NCI-H1694 treated with DMSO at 0.1 percent for 48 hours (cell line): ENCODE results near the gene LAMA4.

Source experiments
- DNase-seq: peaks from one replicate; lab custom pipeline; 2025; lab: John Stamatoyannopoulos, UW

LAMA4 gene

DNA sequence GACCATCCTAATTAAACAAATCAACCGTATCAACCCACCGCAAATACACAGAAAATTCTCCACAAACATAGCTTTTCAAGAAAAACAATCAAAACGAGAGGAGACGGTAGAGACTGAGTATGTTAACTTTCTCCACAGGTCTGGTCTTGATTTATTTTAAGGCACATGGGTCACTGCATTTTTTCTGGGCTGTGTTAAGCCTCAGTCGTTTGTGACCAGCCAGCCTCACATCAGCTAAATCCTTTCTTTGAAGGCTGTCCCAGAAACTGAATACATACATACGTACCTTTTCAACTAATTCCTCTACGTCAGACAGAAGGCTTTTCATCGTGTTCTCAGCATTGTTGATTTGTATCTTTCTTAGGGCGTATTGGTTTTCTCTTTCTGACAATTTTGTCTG is 69.4 kb downstream of the LAMA4 start:
- DNase-seq, result no peak

DNA sequence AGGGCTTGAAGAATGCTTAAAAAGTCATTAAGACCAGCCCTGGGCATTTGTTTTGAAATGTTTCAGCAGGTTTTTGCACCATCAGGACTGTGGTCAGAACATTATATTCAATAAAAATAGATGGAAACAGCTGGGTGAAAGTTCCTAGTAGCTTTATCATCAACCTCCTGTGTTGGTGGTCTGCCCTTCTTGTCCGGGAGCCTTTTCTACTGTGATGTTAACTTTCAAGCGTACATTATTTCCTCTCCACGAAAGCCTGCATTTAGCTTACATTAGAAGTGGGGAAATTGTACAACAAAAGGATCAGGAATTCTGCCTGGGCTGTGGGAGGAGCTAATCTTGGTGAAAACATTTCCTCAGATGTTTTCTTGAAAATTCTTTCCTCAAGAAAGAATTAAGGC is 71.1 kb downstream of the LAMA4 start:
- DNase-seq, result no peak

DNA sequence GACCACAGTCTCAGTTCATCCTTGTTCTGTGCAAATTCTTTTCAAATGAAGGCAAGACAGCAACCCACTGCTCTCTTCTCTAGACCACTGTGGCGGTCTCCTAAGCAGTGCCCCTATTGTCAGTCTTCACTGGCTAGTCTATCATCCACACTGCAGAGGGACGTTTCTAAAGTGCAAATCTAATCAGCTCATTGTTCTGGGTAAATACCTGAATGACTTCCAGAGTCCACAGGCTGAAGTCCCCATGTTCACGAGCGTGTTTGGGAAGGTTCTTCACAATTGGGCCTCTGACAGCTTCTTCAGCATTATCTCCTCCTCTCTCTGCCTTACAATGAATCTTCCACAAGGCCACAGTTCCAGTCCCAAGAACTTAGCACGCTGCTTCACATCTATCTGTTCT is 73.2 kb downstream of the LAMA4 start:
- DNase-seq, result no peak

DNA sequence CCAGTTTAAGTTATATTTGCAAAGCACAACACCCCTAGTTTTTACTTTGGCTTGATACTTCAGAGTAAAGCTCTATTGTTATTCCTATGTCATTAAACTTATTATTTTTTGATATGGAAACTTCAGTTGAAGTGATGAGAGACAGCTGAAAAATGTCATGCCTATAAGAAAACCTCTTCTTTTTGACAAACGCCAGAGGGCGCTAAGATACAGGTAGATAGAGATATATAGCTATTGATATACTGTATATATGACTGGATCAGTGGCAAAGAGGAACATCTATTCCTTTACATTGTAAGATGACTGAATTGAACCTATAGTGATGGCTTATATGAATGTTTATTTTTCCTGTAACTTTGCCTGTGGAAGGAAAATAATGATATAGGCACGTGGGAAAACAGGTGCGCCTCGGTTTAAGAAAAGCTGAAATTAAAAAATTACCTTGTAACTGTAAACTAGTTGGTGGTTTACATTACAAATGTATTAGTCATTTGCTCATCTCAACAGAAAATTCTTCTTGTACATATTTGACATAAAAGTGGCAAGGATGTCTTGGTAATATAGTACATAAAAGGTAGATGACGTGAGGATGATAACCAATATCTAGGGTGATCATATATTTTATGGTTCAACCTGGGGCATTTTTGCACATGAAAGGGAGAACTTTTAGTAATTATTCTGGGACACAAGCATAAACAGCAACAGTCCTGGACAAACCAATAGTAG is 74.1 kb downstream of the LAMA4 start:
- peak; percentile 78 for DNase-seq

DNA sequence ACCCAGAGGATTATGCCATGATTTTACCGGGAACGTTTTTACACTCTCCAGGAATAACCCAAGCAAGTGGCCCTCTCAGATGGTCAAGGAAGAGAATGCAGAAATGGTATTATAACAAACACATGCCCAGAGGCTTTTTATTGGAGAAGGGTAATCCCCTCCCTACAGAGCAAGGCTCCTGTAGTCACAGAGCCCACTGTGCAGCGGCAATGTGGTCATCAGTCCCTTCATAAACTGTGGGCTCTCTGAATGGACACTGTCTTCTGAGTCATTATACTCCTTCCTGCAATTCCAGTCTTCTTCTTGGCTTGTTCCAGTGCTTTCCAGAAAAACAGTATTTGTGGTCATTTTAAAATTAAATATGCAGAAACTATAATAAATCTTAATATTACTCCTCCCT is 74.7 kb downstream of the LAMA4 start:
- DNase-seq, result no peak

DNA sequence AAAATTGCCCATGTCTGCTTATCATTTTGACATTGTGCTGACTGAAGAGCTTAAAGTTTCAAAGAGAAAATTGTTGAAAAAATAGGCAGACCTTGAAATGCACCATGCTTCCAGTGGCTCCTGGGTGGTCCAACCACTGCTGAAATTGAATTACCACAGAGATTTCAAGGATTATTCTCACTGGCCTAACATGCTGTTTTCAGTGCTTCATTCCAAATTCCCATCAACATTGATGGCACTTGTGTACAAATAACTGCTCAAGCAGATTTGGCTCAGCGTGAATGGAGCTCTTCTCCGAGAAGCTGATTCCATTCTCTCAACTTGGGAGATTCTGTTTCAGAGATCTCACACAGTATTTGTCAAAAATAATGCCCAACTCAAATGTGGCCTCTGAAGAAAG is 75.5 kb downstream of the LAMA4 start:
- no peak for DNase-seq

DNA sequence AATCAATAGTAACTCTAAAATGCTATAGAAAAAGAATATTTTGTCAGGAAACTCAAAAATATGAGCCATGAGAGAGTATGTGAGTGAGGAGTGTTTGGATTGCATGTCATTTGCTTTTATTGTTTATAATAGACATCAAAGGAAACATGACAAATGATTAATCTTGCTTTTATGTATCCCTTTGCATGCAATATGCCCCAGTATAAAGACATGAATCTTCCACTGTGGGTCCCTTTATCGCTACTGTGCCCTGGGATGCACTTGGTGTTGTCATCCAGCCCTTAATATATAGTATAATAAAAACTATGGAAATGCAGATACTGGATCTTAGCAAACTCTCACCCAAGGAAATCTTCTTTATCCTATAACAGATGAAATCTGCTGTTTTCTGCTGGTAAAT is 77.3 kb downstream of the LAMA4 start:
- DNase-seq, result no peak

DNA sequence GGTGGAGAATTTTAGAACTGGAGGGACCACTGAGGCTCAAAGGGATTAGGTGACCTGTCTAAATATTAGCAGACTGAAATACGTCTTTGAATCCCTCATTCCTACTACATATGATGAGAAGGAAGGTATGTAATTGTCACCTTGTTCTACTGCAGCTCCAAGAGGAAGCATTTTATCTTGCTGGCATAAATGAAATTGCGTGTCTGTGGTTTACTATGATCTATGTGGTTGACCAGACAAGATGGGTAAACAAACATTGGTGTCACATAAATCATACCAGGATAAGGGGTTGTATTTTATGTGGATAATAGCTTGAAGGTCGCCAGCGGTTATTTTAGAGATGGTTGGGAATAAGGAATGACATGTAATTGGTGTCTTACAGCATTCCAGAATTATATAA is 78.2 kb downstream of the LAMA4 start:
- DNase-seq, result no peak

DNA sequence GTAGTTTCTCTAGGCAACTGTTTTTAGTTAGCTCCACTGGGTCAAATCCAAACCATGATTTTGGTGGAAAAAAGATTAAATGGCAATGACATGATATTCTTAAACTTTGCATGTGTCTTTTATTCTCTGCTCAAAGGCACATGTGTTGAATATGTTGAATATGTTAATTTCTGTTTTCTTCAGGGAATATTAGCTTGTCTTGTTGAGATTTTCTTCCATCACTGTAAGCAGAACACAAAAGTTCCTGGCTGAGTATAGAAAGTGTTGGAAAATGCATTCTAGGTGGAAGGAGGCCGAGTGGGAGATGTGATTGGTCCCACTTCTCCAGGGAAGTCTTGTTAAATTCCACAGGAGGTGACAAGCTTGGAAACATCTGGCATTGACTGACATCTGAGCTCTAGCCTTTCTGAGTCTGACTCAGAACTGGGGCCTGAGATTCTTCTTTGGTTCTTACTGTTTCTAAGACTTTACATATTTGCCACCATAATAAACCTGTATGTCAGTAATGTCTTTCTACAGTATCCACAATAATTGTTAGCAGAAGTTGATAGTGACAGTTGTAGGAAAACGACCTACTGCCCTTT is 81.1 kb downstream of the LAMA4 start:
- DNase-seq, result no peak

DNA sequence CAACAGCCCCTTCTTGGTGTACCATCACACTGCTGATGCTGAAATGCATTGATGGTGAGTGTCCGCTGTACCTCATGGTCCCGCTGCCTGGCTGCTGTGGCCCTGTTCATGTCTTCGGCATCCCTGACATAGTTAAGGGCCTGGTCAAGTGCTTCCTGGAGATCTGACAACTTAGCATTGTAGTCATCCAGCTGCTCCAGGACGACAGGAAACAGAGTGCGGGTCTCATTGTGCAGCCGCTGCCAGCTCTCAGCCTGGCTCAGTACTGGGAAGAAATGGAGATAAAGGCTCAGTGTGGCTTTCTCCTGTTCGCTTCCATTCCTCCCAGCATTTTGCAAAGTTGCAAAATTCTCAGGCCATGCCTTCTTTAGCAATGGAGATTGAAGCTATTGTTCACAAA is 81.8 kb downstream of the LAMA4 start:
- DNase-seq, result no peak

DNA sequence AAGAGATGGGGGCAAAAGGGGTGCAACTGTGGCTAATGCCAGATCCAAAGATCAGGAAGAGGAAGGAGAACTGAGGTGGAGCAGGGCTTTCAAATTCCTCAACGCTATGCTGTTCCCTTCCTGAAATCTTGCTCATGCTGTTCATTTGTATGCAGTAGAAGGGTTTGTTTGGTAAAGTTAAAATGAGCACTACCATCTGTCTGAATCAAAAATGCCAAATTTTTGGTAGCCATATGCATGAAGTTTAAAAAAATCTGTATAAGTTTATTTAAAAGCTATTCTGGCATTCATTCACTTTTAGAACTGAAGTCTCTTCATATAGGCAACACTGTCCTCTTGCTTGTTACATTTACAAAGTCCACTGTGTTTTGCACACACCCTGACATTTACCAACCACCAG is 84.8 kb downstream of the LAMA4 start:
- DNase-seq, result no peak

DNA sequence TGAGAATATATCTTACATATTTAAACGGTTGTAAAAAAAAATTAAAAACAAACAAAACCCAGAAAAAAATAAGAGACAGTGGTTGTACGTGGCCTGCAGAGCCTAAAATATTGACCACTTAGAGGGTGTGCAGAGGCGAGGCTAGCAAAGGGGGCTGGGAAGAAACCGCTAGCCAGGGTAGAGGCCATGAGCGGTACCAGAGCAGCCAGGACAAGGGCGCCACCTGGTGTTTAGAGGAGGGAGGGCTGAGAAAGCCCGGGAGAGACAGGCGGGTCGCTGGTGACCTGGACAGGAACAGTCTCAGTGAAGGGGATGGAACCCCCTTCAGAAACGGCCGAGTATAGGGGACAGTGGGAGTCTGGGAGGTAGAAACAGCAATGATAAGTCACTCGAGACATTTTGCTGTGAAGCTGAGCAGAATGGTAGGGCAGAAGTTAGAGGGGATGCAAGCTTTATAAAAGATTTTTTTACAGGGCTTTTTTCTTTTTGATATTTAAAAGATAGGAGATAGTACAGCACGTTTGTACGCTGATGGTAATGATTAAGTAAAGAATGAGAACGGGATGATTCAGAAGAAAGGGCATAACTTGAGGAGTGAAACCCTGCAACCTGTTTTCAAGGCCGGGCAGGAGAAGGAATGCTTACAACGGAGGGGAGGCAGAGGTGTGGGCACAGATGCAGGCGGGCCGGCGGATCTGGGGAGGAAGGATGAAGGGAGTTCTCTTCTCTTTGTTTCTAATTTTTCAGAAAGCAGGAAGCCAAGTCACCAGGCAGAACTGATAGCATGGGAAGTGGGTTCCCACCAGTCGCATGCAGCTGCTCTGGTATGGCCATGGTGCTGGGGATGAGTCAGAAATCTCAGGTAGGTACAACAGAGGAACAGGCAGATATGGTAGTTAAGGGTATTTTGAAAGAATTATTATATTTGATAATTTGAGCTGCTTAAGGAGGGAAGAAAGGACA is 90.8 kb downstream of the LAMA4 start:
- peak; percentile 52 for DNase-seq

DNA sequence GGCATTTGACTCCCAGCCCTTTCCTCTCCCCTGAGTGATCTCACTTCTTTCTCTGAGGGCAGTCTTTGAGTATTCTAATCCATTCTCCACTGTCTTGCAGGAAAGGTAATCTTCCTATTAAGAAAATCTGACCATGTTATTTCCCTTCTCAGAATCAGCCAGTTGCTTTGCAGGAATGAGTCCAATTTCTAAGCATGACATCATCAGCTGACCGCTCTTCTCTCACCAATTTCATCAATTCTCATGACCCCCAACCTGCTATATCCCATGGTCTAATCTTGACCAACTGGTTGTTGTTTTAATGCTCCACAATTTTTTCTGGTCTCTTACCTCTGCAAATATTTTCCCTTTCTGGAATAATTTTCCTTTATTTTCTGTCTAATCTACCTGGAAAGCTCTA is 93.6 kb downstream of the LAMA4 start:
- no peak for DNase-seq

DNA sequence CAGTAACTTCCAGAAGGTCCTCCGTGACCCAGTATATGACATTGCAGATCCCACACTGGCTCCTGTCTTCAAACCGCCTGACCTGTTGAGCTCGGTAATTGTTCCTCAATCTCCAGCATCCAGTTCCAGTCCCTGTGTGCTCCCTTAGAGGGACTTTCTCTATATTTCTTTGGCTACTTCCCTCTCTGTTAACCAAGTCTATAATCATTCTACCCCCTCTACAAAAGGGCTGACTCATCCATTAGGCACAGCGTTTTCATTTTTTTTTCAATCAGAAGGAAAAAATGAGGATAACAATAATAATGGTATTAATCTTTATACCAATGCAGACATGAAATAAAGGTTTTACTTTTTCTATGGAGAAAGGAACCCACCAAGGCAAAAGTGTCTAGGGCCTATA is 97.7 kb downstream of the LAMA4 start:
- DNase-seq, result no peak

DNA sequence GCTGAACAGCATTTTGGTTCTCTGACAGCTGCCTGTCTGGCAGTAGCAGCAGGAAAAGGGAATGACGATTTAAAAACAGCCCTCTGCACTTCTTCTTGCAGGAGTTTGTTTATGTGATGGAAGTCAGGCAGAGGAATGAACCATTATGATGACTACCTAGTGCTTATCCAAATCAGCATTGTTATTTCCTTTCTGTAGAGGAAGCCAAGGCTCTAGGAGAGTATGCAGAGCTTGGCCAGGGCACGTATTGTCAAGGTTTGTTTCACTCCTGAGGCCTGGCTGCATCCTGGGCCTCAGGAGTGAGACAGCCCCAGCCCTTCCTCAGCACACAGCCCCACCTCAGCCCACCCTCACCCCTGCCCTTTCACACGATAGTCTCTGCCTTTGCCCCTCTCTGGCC is 98.5 kb downstream of the LAMA4 start:
- DNase-seq, result no peak

DNA sequence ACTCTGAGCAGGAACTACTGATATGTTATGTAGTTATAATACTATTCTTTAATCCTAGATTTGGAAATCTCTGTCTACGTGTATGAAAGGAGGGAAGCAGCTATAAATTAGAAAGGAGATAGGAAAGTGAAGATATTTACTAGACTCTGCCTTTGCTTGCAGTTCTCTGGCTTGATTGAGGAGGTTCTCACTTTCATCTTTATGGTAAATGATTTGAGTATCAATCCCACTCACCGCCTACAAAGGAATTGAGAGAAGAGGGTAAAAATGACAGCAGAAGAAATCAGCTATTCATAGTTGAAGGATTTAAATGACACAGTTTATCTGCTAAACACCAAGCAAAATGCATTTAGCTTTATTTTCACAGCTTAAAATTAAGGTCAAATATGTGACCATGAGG is 99.7 kb downstream of the LAMA4 start:
- DNase-seq, result no peak

DNA sequence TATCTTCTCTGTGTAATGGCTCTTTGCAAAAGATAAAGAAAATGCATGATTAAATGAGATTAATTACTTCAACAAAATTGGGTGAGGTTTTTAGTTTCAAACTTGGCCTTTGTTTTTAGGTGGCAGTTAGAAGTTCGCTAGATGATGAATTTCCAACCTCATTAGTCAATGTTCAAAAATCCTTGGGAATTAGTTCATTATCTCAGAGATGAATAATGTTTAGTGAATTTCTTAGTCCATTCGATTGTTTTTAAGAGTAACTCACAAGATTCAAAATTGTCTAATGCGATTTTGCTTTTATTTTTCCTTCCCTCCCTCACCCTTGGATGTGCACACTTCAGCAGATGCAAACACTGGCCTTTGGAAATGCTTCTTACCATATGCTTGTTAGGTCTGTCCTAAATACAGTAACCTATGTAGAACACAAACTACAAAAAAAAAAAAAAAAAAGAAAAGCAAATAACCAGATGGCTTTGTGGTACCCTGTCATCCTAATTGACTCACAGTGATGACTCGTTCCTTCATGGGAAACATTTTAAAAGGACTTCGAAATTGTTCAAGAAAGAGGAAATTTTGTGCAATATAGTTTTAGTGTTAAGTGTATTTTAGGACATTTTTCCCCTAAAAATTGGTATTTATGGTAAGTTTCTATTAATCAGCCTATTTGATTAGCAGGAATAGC is 100.3 kb downstream of the LAMA4 start:
- peak; percentile 85 for DNase-seq

DNA sequence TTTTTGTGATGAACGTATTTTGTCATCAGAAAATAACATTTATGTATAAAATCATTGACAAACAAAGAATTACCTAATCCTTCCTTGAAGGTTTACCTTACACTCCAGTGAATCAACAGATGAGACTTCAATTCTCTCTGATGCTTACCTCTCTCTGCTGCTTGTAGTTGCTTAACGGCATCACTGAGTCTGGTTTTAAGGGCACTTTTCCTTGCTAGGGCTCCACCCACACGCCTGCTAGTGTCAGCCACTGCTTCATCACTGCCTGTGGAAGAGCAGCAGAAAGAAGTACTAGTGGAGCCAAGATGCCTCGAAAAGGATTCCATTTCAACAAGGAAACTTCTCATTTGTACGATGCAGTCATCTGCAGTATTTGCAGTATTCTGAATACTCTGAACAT is 104.0 kb downstream of the LAMA4 start:
- DNase-seq, result peak; percentile 27

DNA sequence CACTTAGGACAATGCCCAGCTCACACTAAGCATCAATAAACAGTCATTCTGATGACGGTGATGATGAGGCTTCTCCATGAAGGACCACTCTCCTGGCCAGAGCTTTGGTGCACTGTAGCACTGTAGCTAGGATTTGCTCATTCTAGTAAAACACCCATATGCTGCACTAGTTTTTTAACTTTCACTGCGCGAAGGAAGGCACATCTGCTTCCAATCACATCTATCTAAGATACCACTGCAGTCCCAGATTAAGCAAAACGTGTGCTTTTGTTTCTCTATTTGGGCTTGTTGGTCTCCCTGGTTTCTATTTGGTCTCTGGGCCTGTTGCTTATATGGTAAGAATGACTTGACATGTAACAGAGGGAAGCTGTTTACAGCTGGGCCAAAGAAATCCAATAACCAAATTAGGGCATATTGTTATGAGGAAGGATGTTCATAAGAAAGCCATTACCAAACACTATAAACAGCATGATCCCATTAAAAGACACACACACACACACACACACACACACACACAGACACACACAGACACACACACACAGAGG is 104.6 kb downstream of the LAMA4 start:
- peak; percentile 27 for DNase-seq

DNA sequence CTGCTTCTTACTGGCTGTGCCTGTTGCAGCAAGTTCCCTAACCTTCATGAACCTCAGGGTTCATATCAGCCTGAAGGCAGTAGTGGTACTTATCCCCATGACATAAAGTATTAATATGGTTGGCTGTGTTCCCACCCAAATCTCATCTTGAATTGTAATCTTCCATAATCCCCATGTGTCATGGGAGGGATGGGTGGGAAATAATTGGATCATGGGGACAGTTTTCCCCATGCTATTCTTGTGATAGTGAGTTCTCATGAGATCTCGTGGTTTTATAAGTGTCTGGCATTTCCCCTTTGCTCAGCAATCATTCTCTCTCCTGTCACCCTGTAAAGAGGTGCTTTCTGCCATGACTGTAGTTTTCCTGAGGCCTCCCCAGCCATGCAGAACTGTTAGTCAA is 105.1 kb downstream of the LAMA4 start:
- DNase-seq, result no peak

DNA sequence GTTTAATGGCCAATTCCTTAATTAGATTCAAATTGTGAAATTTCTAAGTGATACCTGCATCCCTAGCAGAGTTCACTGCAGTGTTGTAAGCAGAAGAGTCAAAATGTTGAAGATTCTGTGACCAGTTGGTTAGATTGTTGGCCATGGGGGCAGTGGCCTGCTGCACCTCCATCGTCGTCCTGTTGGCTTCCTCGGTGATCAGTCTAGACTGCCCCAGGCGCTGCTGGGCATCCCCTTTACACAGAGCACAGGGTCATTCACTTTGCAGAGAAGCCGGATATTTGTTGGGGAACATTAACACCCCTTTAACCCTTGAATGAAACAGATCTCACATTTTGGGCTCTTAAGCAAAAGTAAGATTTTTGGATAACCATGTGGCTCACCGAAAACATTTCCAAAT is 106.3 kb downstream of the LAMA4 start:
- no peak for DNase-seq

DNA sequence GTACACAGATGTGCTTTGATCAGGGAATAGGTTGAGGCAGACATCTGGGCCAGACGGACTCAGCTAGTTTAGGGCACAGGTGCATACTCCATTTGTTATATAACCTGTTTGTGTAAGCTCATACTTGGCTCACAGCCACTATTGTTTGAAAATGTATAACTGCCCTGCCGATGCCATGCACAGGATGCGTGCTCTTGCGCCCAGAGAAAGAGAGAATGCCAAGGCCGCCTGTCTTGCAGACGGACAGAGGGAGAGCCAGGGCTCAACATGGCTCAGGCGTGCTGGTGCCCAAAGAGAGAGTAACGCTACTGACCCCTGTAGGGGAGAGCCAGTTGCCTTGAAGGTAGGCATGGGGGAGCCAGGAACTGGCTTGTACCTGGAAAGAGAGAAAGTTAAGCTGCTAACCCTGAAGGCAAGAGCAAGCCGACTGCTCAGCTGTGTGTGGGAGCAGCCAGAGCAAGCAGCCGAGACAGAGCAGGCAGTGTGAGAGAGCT is 109.2 kb downstream of the LAMA4 start:
- peak; percentile 81 for DNase-seq
